IPS-18a (cell line): ENCODE data around the gene SCN4A.

Experiments
- H3K27ac ChIP-seq: one replicate; pipeline ENCODE4 v1.5.1; 2013; ENCODE audit warnings: low read length
- H3K27me3 ChIP-seq: one replicate; pipeline ENCODE4 v1.6.1; 2013; ENCODE audit warnings: mild to moderate bottlenecking, low read length; ENCODE audit not compliant: control insufficient read depth, insufficient read depth
- H3K36me3 ChIP-seq: one replicate; pipeline ENCODE4 v1.6.1; 2013; ENCODE audit warnings: low read depth, low read length; ENCODE audit not compliant: control insufficient read depth
- H3K4me1 ChIP-seq: one replicate; pipeline ENCODE4 v1.6.1; 2013; ENCODE audit warnings: low read depth, low read length; ENCODE audit not compliant: control insufficient read depth
- H3K4me3 ChIP-seq: one replicate; pipeline ENCODE4 v1.5.1; 2013; ENCODE audit warnings: low read length
- H3K9ac ChIP-seq: one replicate; pipeline ENCODE4 v1.6.1; 2013; ENCODE audit warnings: mild to moderate bottlenecking, low read length, moderate library complexity
- H3K9me3 ChIP-seq: one replicate; pipeline ENCODE4 v1.6.1; 2013; ENCODE audit warnings: low read depth, low read length; ENCODE audit not compliant: control insufficient read depth

SCN4A gene

GRCh38 chr17:63937319-63937718, 35.4 kb downstream of the SCN4A start:
- no peaks in the 10 kb centered on the region for H3K27me3 ChIP-seq
- no peak overlapping the region for H3K9ac ChIP-seq
- no peak overlapping the region for H3K27ac ChIP-seq
- H3K4me3 ChIP-seq, result no peak overlapping the region
- H3K36me3 ChIP-seq, result no peaks in the 10 kb centered on the region
- H3K9me3 ChIP-seq, result no peaks in the 10 kb centered on the region
- H3K4me1 ChIP-seq, result no peaks in the 10 kb centered on the region

DNA sequence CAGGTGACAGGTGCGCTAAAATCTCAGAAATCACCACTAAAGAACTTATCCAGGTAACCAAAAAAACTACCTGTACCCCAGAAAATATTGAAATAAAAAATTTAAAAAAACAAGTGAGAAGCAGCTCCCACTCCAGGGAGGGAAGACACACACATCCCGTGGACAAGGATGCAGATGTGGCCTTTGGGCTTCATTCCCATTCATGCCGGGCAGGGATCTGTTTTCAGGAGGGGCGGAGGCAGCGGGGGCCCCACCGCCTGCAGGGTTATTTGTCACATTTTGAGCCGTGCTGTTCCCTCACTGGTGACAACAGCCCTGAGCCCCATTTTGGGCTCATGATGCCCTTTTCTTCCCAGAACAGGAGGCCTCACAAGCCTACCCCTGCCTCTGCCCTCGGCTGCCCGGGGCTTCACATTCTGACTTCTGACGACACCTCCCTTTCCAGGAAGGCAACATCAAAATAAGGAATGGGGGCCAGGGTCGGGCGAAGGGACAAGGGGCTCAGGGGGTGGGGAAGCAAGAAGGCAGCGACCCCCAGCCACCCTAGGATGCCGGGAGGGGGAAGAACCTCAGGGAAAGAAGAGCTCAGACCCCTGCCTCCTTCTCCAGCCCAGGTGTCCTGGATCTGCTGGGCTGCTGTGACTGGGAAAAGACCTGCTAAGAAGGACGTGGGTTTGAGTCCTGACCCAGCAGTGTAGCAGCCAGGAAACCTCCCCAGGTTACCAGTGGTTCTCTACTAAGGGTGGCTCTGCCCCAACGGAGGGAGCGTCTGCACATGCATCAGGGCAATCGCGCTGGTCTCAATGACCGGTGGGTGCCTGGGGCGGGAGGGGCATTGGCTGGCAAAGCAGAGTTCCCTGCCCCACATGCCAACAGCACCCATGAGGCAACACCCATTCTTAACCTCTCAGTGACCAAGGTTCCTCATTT, 38.3 kb downstream of the SCN4A start:
- H3K4me3 ChIP-seq, result no peak overlapping the region
- H3K4me1 ChIP-seq, result no peaks in the 10 kb centered on the region
- H3K27me3 ChIP-seq, result no peaks in the 10 kb centered on the region
- no peak overlapping the region for H3K27ac ChIP-seq
- H3K36me3 ChIP-seq, result no peaks in the 10 kb centered on the region
- H3K9ac ChIP-seq, result no peak overlapping the region
- no peaks in the 10 kb centered on the region for H3K9me3 ChIP-seq

DNA sequence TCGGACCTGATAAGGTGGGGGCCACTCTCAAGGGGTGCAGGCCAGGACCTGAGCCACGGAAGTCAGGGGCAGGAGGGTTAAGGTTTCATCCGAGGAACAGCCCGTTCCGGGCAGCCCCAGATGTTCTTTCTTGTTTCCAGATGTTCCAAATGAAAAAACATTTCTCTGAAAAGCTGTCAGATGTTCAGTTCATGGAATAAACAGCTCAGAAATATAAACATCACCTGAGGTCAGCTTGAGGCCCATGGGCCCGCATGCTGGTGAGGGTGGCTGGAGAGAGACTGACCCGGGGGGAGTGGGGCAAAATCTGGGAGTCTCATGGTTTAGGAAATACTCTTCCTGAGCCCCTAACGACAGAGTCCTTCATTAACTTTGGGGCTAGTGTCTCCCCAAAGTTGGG, 39.1 kb downstream of the SCN4A start:
- H3K27me3 ChIP-seq, result no peaks in the 10 kb centered on the region
- no peak overlapping the region for H3K9ac ChIP-seq
- H3K9me3 ChIP-seq, result no peaks in the 10 kb centered on the region
- H3K4me1 ChIP-seq, result no peaks in the 10 kb centered on the region
- no peak overlapping the region for H3K4me3 ChIP-seq
- no peaks in the 10 kb centered on the region for H3K36me3 ChIP-seq
- no peak overlapping the region for H3K27ac ChIP-seq

GRCh38 chr17:63932721-63933120, 40.0 kb downstream of the SCN4A start:
- Histone ChIP-seq H3K9me3 (no peaks in the 10 kb centered on the region), H3K36me3 (no peaks in the 10 kb centered on the region), H3K9ac (no peak overlapping the region), H3K4me1 (no peaks in the 10 kb centered on the region), H3K27me3 (no peaks in the 10 kb centered on the region), H3K27ac (no peak overlapping the region), H3K4me3 (no peak overlapping the region)

GRCh38 chr17:63931981-63932561, 40.6 kb downstream of the SCN4A start, which contains the start of gene CD79B:
Gene CD79B (minus strand): TSS chr17:63932331. CDS start chr17:63932261, 70 bp downstream.
- Histone ChIP-seq H3K4me3 (no peak within 1 kb of the TSS), H3K36me3 (no peaks in the 10 kb centered on the region), H3K9me3 (no peaks in the 10 kb centered on the region), H3K27ac (no peak within 1 kb of the TSS), H3K9ac (no peak within 1 kb of the TSS), H3K4me1 (no peaks in the 10 kb centered on the region), H3K27me3 (no peaks in the 10 kb centered on the region)

DNA sequence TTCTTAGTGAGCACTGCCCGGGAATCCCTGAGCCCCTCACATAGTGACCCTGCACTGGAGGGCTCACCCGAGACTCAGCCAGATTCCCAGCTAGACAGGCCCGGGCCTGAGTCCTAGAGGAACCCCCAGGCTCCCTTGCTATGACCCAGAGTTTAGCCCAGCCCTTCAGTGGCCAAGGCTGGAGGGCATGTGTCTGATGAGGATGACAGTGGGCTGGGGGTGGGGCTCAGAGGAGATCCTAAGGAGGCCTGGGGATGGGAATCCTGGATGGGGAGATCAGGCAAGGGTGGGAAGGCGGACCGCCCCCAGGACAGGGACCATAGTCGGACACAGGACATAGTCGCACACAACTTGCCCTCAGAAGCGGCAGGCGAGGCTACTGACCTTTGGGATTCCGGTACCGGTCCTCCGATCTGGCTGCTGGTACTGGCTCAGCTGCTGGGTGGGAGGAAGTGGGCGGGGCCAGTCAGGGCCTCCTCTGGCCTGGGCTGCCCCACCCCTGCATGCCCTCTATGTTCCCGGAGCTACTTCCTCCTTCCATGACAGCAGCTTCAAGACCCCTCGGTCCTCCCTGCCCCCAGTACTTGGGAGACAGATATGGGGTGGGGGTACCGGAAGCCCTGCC, 41.7 kb downstream of the SCN4A start:
- Histone ChIP-seq H3K4me1 (no peaks in the 10 kb centered on the region), H3K36me3 (no peaks in the 10 kb centered on the region), H3K27ac (no peak overlapping the region), H3K27me3 (no peaks in the 10 kb centered on the region), H3K4me3 (no peak overlapping the region), H3K9me3 (no peaks in the 10 kb centered on the region), H3K9ac (no peak overlapping the region)

- Histone ChIP-seq H3K27ac (no peak overlapping the region), H3K4me3 (no peak overlapping the region), H3K36me3 (no peaks in the 10 kb centered on the region), H3K4me1 (no peaks in the 10 kb centered on the region), H3K9ac (no peak overlapping the region), H3K27me3 (no peaks in the 10 kb centered on the region), H3K9me3 (no peaks in the 10 kb centered on the region)
Observed at GRCh38 chr17:63929860-63930766, 42.6 kb downstream of the SCN4A start.

- Histone ChIP-seq H3K4me3 (no peak overlapping the region), H3K9ac (no peak overlapping the region), H3K27ac (no peak overlapping the region), H3K9me3 (no peaks in the 10 kb centered on the region), H3K4me1 (no peaks in the 10 kb centered on the region), H3K27me3 (no peaks in the 10 kb centered on the region), H3K36me3 (no peaks in the 10 kb centered on the region)
Observed at GRCh38 chr17:63928966-63929695, 43.6 kb downstream of the SCN4A start.

DNA sequence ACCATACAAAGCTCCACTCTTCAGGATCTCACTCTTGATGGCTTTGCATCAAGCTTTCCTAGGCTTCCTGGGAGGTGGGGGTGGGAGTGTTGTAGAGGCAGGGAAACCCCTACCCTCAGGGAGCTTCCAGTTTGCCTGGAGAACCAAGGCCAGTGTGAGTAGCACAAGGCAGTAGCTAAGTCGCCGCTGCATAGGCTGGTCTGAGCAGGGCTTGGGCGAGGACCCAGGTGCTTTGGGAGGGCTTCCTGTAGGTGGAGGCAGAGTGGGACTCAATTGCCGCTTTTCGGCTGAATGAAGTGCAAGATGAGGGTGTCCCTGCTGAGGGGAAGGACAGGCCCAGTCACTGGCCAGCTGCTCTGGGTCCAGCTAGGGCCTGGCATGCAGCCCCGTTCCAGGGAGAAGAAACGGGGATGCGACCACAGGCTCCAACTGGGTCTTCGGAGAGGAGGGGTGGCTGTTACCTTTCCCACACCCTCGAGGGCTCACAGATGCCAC, 44.5 kb downstream of the SCN4A start:
- Histone ChIP-seq H3K4me1 (no peaks in the 10 kb centered on the region), H3K4me3 (no peak overlapping the region), H3K9ac (no peak overlapping the region), H3K9me3 (no peaks in the 10 kb centered on the region), H3K27me3 (no peaks in the 10 kb centered on the region), H3K36me3 (no peaks in the 10 kb centered on the region), H3K27ac (no peak overlapping the region)

GRCh38 chr17:63927464-63928171, 45.1 kb downstream of the SCN4A start:
- no peak overlapping the region for H3K27ac ChIP-seq
- no peaks in the 10 kb centered on the region for H3K27me3 ChIP-seq
- H3K9me3 ChIP-seq, result no peaks in the 10 kb centered on the region
- no peaks in the 10 kb centered on the region for H3K36me3 ChIP-seq
- H3K4me3 ChIP-seq, result no peak overlapping the region
- no peak overlapping the region for H3K9ac ChIP-seq
- H3K4me1 ChIP-seq, result no peaks in the 10 kb centered on the region
